ENCODE measurements around the gene ARHGAP25.

Gene ARHGAP25

GRCh38 chr2:68835621-68836020, 101.0 kb downstream of the ARHGAP25 start:
- no peak for TF ChIP-seq CTCF (IDR thresholded peaks at IDR 0.05)
- peak overlapping the region in 1 of 2 donors; percentile 47 for H3K27ac ChIP-seq
- no peak for DNase-seq (ENCODE audit: low spot score)
- no peak overlapping the region for H3K4me3 ChIP-seq

- Histone ChIP-seq H3K4me3 (no peak overlapping the region), H3K27ac (no peak overlapping the region)
- no peak for TF ChIP-seq CTCF (IDR thresholded peaks at IDR 0.05)
- DNase-seq (ENCODE audit: low spot score): no peak
Measured at GRCh38 chr2:68837164-68837860, 102.7 kb downstream of the ARHGAP25 start.

GRCh38 chr2:68837861-68838341, 103.3 kb downstream of the ARHGAP25 start:
- DNase-seq (ENCODE audit: low spot score): no peak
- no peak for TF ChIP-seq CTCF (IDR thresholded peaks at IDR 0.05)
- no peak overlapping the region for H3K4me3 ChIP-seq
- H3K27ac ChIP-seq: no peak overlapping the region

DNA sequence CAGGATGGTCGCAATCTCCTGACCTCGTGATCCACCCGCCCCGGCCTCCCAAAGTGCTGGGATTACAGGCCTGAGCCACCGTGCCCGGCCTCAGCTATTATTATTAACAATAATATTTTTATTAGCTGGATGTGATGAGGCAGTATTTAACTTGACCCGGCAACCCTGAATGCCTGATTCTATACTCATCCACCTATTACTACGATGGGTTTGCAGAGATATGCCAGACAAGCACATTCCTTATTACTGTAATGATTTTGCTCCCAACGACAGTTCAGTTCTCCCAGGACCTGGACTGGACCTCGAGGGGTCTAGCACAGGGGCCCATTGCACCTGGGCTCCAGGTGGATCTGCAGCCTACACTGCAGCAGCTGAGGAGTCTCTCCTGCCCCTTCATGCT, 104.0 kb downstream of the ARHGAP25 start:
- TF ChIP-seq CTCF (IDR thresholded peaks at IDR 0.05): no peak
- H3K27ac ChIP-seq: no peak overlapping the region
- no peak for DNase-seq (ENCODE audit: low spot score)
- H3K4me3 ChIP-seq: no peak overlapping the region

DNA sequence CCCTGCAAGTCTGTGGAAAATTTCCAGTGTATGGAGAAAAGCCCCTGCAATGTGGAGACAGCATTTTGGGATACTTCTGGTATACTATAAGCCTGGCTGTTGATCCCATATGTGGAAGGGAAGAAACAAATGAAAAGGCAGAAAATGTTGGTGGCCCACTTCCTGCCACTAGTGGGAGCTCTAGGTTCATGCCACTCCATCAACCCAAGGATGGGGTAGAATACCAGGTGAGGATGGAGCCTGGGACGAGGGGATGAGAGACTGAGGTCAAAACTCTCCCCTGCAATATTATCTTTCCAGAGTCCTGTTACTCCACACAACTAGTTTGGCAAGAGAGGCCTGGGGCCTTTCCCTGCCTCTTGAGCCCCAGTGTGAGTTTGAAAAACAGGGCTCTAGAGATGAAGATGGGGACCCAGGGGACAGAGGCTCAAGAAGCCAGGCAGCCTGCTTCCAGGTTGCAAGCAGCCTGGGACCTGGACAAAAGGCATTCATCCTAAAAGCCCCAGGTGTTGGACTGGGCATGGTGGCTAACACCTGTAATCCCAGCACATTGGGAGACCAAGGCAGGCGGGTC, 104.7 kb downstream of the ARHGAP25 start:
- no peak overlapping the region for H3K4me3 ChIP-seq
- no peak overlapping the region for H3K27ac ChIP-seq
- no peak for DNase-seq (ENCODE audit: low spot score)
- peak; percentile 23 for TF ChIP-seq CTCF (IDR thresholded peaks at IDR 0.05)

GRCh38 chr2:68845043-68845442, 110.4 kb downstream of the ARHGAP25 start:
- DNase-seq (ENCODE audit: low spot score): no peak
- TF ChIP-seq CTCF (IDR thresholded peaks at IDR 0.05): no peak
- no peak overlapping the region for H3K27ac ChIP-seq
- no peak overlapping the region for H3K4me3 ChIP-seq

GRCh38 chr2:68846091-68846490, 111.5 kb downstream of the ARHGAP25 start:
- no peak for DNase-seq (ENCODE audit: low spot score)
- H3K27ac ChIP-seq: no peak overlapping the region
- no peak for TF ChIP-seq CTCF (IDR thresholded peaks at IDR 0.05)
- H3K4me3 ChIP-seq: no peak overlapping the region

All from coronary artery (tissue), 2 donors.